NCI-H345 treated with DMSO at 0.1 percent for 48 hours (cell line): ENCODE measurements around the gene KCNJ6.
A peak's percentile ranks its signal among the peaks of the same experiment; 100 is the strongest.
"Not testable (repeated sequence)": the region's sequence is repeated elsewhere in the genome, so short reads cannot be mapped to it uniquely, and the experiment has no call there.

Experiments
- DNase-seq: peaks from one replicate; lab custom pipeline; 2025; ENCODE audit not compliant: unreplicated experiment; lab: John Stamatoyannopoulos, UW

KCNJ6 gene

GRCh38 chr21:37742115-37742514 is 174.1 kb downstream of the KCNJ6 start:
- no peak for DNase-seq

- no peak for DNase-seq
Measured at GRCh38 chr21:37737996-37738395, 178.3 kb downstream of the KCNJ6 start.

DNA sequence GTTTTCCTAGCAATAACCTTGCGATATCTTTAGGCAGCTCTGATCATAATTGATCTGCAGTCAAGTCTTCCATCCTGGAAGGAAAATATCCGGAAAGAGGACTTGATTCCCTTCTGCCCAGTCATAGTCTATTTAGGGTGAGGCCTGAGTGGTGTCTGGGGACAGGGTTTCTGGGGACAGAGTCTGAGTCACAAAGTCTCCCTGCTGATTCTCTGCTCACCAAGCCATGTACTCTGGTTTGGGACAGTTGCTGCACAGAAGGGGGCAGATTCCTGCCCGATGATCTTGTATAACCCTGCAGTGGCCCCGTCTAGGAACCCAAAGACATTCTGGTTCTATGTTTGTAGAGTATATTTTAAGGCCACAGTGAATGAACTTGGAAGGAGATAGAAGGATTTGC is 178.8 kb downstream of the KCNJ6 start:
- no peak for DNase-seq

DNA sequence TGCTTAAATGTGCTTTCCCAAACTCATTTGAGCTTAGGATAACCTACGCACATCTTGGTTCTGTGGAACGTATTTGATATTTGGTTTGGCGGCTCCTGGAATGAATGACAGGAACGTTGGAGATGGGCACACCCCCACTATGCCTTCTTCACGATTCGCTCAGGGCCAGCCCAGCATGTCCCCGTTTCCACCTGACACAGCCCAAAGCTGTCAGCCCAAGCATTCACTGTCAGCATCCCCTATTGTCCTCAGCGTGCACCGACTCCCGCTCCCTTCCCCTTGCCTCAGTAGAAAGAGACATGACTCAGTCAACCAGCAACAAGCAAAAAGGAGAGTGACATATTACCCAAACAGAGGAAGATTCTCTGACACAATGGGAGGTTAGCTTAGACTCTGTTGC is 181.4 kb downstream of the KCNJ6 start:
- DNase-seq: no peak

- DNase-seq: no peak
Measured at GRCh38 chr21:37732927-37733326, 183.3 kb downstream of the KCNJ6 start.

GRCh38 chr21:37724201-37724600 is 192.1 kb downstream of the KCNJ6 start:
- DNase-seq: no peak

GRCh38 chr21:37717534-37717933 is 198.7 kb downstream of the KCNJ6 start:
- DNase-seq: no peak

DNA sequence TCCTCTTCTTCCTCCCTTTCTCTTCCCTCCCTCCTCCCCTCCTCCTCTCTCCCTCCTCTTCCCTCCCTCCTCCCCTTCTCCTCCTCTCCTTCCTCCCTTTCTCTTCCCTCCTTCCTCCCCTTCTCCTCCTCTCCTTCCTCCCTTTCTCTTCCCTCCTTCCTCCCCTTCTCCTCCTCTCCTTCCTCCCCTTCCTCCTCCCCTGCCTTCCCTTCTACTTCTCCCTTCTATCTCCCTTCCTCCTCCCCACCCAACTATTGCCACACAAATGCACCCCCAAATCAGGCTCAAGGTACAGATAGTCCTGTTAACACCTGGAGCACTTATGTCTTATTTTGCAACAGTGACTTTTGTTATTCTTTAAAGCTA is 203.7 kb downstream of the KCNJ6 start:
- DNase-seq: not testable (repeated sequence)

- no peak for DNase-seq
Measured at GRCh38 chr21:37711836-37712568, 204.3 kb downstream of the KCNJ6 start.

- no peak for DNase-seq
Measured at GRCh38 chr21:37711286-37711829, 204.9 kb downstream of the KCNJ6 start.

DNA sequence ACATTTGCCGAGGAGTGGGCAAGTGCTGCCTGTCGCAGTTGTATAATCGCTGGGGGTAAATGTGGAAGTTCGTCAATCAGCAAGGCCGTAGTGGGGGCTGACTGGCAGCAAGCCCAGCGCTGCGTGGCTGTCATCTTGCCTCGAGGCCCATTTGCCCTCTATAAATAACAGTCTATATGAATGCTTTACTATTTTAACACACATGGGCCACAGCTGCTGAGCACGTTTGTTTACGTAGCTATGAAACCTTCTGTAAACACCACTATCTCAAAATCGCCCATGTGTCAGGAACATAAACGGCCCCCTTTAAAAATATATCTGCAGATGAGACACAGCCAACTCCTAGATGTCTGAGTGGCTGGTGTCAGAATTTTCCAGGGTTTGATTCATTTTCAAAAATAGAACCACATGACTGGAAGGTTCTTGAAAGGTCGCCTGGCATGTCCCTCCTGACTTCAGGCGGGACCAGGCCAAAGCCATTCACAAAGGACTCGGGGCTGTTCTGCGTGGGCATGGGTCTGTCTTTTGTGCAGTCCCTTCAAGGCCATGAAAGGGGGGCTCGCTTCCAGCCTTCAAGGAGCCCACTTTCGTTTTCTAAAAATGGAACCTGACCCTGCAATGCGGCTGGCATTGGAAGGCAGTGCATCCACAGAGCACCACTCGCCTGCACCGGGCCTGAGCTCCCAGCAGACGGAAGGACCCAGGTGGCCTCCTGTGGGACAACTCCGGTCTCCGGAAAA is 205.5 kb downstream of the KCNJ6 start:
- no peak for DNase-seq

- no peak for DNase-seq
Measured at GRCh38 chr21:37704751-37705150, 211.5 kb downstream of the KCNJ6 start.

GRCh38 chr21:37702241-37702640 is 214.0 kb downstream of the KCNJ6 start:
- DNase-seq: no peak

DNA sequence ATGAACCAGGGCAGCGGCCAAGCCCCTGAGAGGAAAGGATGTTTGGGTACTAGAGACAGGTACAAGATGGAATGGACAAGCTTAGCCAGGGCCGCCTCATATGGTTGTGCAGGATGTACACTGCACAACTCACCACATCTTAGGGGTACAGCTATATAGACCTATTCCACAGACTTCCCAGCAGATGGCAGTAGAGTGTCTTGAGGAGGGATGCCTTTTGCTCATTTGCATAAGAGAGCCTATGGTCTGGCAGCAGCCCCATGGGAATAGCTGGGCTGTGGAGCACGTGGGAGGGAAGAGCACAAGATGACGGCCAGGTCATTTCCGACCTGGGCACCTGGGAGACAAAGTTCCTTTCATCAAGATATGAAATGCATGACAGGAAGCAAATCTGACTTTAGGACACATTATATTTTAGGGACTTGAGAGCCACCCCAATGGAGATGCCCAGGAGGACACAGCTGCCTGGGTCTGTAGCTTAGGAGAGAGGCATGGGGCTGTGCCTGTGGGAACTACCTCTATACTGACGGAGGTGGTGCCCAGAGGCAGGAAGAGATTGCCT is 215.5 kb downstream of the KCNJ6 start:
- DNase-seq: peak; percentile 9

DNA sequence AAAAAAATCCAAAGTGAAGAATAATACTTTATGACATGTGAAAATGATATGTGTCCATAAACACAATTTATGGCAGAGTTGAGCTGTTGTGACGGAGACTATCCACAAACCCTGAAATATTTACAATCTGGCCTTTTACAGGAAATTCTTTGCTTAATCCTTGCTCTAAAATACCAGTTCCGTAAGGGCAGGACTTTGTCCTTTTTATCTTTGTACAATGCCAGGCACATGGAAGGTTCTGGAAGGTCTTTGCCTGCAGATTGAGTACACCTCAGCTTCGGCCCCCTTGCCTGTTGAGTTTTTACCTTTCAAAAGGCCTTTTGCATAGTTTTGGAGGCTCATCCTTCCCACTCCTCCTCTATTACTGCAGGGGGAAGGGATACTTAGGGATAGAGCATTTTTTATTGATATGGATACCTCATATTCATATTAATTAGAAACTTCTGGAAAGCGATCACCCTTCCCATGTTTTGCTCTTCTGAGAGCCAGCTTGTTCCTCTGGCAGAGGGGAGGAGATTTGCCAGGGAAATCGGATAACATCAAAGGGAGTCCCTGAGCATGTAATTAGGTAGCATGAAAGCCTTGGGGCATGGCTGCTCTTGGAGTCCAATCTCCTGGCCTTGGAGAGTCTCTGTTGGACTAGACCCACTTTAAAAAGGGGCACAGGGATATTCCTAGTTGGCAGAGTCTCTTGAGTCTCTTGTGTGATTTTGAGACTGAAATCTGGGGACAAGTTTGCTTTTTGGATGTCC is 217.1 kb downstream of the KCNJ6 start:
- no peak for DNase-seq

GRCh38 chr21:37696936-37697335 is 219.3 kb downstream of the KCNJ6 start:
- no peak for DNase-seq

GRCh38 chr21:37695111-37695510 is 221.1 kb downstream of the KCNJ6 start:
- no peak for DNase-seq

DNA sequence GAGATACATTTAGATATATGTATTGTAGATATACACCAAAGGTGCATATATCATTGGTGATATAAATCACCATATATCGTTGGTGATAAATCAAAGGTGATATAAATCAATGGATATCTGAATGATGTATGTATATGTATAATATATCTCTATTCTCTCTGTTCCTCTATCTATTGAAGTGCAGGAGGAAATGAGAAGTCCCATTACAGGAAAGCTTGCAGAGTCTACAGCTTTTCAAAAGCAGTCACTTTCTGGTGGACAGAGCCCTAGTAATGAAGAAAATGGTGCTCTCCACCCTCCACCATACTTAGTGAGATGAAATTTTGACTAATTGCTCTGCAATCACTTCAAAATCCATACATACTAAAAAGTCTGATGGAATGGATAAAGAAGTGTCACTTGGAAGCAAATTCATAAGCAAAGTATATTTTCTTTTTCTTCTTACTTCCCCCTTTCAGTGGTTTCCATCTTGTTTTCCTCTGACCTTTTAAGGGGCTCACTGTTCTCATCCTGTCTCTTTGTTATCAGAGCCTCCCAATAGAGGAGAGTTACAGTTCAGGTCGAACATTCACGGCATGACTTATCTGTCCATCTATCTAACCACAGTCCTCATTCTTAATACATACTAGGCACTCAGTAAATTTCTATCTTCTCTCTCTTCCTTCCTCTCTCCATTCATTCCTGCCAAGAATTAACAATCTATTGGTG is 227.2 kb downstream of the KCNJ6 start:
- DNase-seq: no peak

DNA sequence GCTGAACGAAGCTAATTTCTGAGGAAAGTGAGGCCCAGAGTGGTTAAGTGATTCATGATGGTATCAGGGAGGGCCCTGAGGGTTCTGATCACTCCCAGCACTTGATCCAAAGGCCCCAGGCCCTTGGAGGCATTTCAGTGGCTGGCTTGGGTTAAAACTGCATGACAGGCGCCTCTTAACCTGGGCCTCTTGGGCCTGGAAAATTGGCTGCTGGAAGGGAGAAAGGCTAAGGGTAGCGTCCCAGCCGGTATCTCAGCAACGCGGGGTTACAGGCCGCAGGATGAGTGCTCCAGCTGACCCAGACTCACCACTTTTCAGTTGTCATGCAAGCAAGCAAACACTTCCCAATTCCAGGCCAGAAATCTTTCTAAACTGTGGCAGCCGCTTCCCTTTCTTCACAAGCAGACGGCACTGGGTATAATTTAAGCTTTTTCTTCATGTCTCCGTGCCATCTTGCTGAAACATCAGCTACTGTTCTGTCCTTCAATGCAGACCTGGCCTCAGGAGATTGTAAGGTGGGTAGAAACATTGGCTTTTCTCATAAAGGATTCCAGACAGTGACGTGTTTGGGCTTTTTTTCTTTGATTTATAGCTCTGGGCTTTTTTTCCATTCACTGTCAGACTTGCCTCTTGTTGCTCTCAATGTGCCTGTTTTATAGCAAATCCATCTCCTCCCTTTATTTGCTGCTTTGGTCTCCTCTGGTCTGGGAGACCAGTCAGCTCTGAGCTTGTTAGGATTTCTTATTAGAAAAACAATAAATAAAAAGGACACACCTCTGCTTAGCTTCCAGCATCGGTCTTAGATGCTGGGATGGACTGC is 229.1 kb downstream of the KCNJ6 start:
- no peak for DNase-seq

GRCh38 chr21:37684547-37684946 is 231.7 kb downstream of the KCNJ6 start:
- DNase-seq: no peak
